ENCODE results near the gene IGFBP6.

Gene IGFBP6

GRCh38 chr12:53070877-53071492 is 26.5 kb upstream of the IGFBP6 start:
- TF ChIP-seq, protein P1, sequence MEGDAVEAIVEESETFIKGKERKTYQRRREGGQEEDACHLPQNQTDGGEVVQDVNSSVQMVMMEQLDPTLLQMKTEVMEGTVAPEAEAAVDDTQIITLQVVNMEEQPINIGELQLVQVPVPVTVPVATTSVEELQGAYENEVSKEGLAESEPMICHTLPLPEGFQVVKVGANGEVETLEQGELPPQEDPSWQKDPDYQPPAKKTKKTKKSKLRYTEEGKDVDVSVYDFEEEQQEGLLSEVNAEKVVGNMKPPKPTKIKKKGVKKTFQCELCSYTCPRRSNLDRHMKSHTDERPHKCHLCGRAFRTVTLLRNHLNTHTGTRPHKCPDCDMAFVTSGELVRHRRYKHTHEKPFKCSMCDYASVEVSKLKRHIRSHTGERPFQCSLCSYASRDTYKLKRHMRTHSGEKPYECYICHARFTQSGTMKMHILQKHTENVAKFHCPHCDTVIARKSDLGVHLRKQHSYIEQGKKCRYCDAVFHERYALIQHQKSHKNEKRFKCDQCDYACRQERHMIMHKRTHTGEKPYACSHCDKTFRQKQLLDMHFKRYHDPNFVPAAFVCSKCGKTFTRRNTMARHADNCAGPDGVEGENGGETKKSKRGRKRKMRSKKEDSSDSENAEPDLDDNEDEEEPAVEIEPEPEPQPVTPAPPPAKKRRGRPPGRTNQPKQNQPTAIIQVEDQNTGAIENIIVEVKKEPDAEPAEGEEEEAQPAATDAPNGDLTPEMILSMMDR (IDR thresholded peaks at IDR 0.05; ENCODE audit: extremely low read depth, missing control alignments), result no peak
- DNase-seq (ENCODE audit: low spot score), result no peak

DNA sequence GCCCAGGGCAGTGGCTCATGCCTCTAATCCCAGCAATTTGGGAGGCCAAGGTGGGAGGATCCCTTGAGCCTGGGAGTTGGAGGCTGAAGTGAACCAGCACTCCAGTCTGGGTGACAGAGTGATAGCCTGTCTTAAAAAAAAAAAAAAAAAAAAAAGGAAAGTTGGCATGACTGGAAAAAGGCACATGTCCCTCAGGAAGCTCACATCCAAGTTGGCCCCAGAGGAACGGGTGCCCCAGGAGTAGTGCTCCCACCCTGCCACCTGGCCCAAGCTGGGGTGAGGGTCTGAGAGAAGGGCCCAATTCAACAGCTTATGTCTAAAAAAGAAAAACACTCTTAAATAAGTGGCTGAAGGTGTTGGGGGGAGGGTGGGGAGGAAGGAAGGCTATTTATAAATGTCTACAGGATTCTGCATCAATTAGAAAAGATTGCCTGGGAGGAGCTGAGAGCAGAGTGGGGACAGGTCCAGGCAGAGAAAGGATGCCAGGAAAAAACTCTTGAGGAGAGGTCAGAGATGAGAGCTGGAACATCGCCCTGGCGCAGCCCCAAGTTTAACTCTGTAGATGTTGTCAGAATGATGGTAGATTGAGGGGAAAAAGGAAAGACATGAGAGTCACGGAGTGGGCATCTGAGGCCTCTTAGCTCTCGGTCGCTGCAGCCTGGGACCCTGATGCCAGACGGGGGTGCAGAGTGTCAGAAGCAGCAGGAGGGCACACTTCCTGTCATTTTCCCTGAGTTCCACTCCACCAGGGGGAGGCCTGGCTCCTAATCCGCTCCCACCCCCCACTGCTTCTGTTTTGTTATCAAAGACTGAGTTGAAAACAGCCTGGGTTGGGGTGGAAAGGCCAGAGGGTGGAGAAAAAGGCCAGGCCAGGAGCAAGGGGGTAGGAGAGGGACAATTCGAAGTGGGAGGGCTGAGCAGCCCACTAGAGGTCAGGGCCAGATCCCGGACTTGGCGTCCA is 25.6 kb upstream of the IGFBP6 start:
- TF ChIP-seq, protein P1 (IDR thresholded peaks at IDR 0.05; ENCODE audit: extremely low read depth, missing control alignments), result no peak
- no peak for DNase-seq (ENCODE audit: low spot score)

- TF ChIP-seq, protein P1 (IDR thresholded peaks at IDR 0.05; ENCODE audit: extremely low read depth, missing control alignments), result no peak
- DNase-seq (ENCODE audit: low spot score), result no peak
Observed at GRCh38 chr12:53073881-53074280, 23.6 kb upstream of the IGFBP6 start.

- no peak for DNase-seq (ENCODE audit: low spot score)
- TF ChIP-seq, protein P1 (IDR thresholded peaks at IDR 0.05; ENCODE audit: extremely low read depth, missing control alignments), result no peak
Observed at GRCh38 chr12:53074283-53074998, 23.0 kb upstream of the IGFBP6 start.

- no peak for DNase-seq (ENCODE audit: low spot score)
- TF ChIP-seq, protein P1 (IDR thresholded peaks at IDR 0.05; ENCODE audit: extremely low read depth, missing control alignments), result no peak
Observed at GRCh38 chr12:53074999-53075370, 22.5 kb upstream of the IGFBP6 start.

GRCh38 chr12:53076461-53076860 is 21.0 kb upstream of the IGFBP6 start:
- no peak for DNase-seq (ENCODE audit: low spot score)
- TF ChIP-seq, protein P1 (IDR thresholded peaks at IDR 0.05; ENCODE audit: extremely low read depth, missing control alignments), result no peak

DNA sequence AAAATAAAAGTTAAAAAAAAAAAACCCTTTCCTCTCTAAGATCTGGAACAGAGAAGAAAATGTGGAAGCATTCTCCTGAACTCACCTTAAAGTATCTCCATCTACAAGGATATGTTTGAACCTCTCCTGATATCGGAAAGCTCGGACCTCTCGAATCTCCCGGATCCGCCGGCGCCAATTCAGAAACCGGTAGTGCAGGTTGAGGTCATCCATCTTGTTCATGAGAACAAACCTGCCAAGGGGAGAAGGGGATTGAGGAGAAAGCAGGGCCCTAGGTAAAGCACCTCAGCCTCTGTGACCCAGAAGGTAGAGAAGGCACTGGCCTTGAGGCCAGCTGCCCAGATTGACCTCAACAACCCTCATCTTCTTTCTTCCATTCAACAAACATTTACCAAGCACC is 20.4 kb upstream of the IGFBP6 start:
- DNase-seq (ENCODE audit: low spot score), result no peak
- TF ChIP-seq, protein P1 (IDR thresholded peaks at IDR 0.05; ENCODE audit: extremely low read depth, missing control alignments), result no peak

All from GM20000 (cell line).